ENCODE results near the gene FATE1. TPM values are rescaled to one million over a fixed set of nuclear protein-coding genes. Genes with fewer than 3 reads are reported as not detected.

FATE1 gene
- total RNA-seq, 1 experiment from 2014 or later: 0.49 TPM

DNA sequence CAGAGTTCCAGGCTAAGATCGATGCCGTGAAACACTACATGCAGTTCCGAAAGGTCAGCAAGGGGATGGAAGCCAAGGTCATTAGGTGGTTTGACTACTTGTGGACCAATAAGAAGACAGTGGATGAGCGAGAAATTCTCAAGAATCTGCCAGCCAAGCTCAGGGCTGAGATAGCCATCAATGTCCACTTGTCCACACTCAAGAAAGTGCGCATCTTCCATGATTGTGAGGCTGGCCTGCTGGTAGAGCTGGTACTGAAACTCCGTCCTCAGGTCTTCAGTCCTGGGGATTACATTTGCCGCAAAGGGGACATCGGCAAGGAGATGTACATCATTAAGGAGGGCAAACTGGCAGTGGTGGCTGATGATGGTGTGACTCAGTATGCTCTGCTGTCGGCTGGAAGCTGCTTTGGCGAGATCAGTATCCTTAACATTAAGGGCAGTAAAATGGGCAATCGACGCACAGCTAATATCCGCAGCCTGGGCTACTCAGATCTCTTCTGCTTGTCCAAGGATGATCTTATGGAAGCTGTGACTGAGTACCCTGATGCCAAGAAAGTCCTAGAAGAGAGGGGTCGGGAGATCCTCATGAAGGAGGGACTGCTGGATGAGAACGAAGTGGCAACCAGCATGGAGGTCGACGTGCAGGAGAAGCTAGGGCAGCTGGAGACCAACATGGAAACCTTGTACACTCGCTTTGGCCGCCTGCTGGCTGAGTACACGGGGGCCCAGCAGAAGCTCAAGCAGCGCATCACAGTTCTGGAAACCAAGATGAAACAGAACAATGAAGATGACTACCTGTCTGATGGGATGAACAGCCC, 28.0 kb downstream of the FATE1 start:
- no peak for DNase-seq (ENCODE audit: low read depth)

- no peak for DNase-seq (ENCODE audit: low read depth)
Observed at GRCh38 chrX:151745651-151746050, 29.8 kb downstream of the FATE1 start.

DNA sequence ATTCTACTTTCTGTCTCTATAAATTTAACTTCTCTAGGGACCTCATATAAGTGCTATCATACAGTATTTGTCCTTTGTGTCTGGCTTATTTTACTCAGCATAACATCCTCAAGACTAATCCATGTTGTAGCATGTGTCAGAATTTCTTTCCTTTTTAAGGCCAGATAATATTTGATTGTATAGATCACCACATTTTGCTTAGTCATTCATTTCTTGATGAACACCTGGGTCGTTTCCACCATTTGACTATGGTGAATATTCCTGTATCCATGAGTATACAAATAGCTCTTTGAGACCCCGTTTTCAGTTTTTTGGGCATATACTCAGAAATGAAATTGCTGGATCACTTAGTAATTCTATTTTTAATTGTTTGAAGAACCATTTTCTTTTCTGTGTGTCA, 30.7 kb downstream of the FATE1 start:
- no peak for DNase-seq (ENCODE audit: low read depth)

DNA sequence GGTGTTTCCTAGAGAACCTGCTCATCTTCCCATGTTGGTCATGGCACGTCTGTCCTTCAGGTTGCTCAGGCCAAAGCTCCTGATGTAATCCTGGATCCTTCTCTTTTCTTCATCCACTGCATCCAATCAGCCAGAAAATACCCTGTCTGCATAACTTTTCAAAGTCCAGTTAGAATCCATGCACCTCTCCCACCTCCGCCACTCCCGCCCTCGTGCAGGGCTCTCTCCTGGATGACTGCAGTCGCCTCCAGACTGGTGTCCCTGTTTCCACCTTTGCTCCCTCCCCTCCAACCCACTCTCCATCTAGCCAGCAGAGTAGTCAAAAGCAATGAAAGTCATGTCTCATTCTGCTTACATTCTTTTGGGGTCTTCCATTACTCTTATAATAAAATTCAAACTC, 34.7 kb downstream of the FATE1 start:
- no peak for DNase-seq (ENCODE audit: low read depth)

DNA sequence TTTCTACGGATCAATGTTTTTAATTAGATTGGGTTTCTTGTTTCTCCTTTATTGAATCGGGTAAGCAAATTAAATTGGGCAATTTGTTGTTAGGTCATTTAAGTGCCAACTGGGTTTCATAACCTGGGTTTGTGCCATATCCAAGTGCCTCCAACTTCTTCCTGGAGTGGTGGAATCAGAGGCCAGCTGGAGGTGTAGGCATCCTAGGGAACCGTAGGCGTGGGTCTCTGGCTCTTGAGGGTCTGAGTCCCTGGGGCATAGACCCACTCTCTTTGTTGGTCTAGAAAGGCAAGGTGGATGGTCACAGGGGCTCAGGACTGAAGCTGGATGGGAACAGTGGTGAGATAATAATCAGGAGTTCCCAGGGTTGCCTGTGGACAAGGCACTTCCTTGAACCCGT, 37.0 kb downstream of the FATE1 start:
- DNase-seq (ENCODE audit: low read depth): no peak

- peak; percentile 73 for DNase-seq (ENCODE audit: low read depth)
Observed at GRCh38 chrX:151753313-151754046, 37.6 kb downstream of the FATE1 start.

- peak; percentile 94 for DNase-seq (ENCODE audit: low read depth)
Observed at GRCh38 chrX:151754047-151754429, 38.2 kb downstream of the FATE1 start.

GRCh38 chrX:151754641-151755215, 38.9 kb downstream of the FATE1 start:
- peak; percentile 49 for DNase-seq (ENCODE audit: low read depth)

- no peak for DNase-seq (ENCODE audit: low read depth)
Observed at GRCh38 chrX:151759041-151759708, 43.3 kb downstream of the FATE1 start.

GRCh38 chrX:151762802-151763201, 47.0 kb downstream of the FATE1 start:
- peak; percentile 24 for DNase-seq (ENCODE audit: low read depth)

DNA sequence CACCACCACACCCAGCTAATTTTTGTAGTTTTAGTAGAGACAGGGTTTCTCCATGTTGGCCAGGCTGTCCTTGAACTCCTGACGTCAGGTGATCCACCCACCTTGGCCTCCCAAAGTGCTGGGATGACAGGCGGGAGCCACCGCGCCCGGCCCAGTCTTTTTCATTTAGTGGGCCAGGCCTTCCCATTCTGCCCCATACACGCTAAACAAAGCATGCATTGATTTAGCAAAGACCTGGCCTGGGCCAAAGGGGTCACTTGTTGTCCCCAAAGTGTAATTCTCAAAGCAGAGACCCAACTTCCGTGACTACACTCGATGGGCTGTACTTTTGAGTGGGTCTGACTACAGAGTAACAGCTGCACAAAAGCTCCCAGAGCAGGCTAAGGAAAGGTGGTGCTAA, 47.9 kb downstream of the FATE1 start:
- DNase-seq (ENCODE audit: low read depth): no peak

DNA sequence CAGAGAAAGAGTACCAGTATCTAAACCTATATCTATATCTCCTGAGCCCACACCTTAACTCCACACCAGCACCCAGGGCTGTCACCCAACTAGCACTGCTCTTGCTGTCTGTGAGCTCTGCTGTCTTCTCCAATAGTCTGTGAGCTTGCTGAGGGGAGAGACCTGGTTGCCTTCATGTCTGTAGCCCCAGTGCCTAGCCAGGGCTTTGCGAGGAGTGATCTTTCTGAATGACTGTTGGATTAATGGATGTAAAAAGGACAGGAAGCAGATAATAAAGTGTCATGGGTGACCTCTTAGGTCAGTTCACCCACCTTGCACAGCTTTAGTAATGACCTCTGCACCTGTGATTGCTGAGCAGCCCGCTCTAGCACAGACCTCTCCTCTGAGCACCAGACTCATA, 49.2 kb downstream of the FATE1 start:
- no peak for DNase-seq (ENCODE audit: low read depth)

DNA sequence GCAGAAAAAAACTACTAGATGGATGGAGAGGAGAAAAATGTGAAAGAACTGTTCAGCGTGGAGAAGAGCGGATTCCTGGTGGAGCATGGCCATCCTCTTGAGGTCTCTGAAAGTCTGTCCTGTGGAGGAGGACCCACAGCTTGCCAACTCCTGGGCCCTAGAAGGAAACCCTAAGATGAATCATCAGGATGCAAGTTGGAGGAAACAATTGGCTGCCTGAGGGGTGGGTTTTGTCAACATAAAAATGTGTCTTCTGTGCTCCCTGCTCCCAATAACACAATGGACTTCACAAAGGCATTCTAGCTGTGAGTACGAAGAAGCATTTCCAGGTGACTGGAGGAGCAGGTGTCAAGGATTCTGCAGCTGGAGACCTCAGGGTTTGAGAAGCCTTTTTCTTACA, 55.9 kb downstream of the FATE1 start:
- DNase-seq (ENCODE audit: low read depth): peak; percentile 55

Other genes starting within 250 kb of the FATE1 start
- 0.12 and 0.27 TPM in 2 replicates for gene PASD1, start 152.4 kb upstream of the FATE1 start, total RNA-seq (2014; rRNA removed; shearing (Covaris generic))
- gene PRRG3, start 20.6 kb upstream of the FATE1 start, total RNA-seq (2014; rRNA removed; shearing (Covaris generic)): not detected in 2 replicates
- gene CNGA2, start 18.7 kb downstream of the FATE1 start, total RNA-seq (2014; rRNA removed; shearing (Covaris generic)): not detected in 2 replicates
- 0.10 and 0.64 TPM in 2 replicates for gene MAGEA4, start 196.9 kb downstream of the FATE1 start, total RNA-seq (2014; rRNA removed; shearing (Covaris generic))

Measured in M059J (cell line).